ENCODE results near the gene SLC7A7. TPM values are rescaled to one million over a fixed set of nuclear protein-coding genes. Genes with fewer than 3 reads are reported as not detected.
A peak's percentile ranks its signal among the peaks of the same experiment; 100 is the strongest.
"Not testable (repeated sequence)": the region's sequence is repeated elsewhere in the genome, so short reads cannot be mapped to it uniquely, and the experiment has no call there.

SLC7A7 gene
- total RNA-seq, result 8.3 to 9.8 TPM (median 8.9 TPM) in 3 replicates

GRCh38 chr14:22814941-22815713, at the start of gene SLC7A7:
Gene SLC7A7, minus strand, starts transcription at chr14:22815435. Its CDS starts 2,037 bp downstream, at chr14:22813398.
- Mint-ChIP-seq H3K4me1 (peaks cover 36% of the 10 kb centered on the region), H3K27ac (peak within 1 kb of the TSS; percentile 62), H3K9me3 (no peaks in the 10 kb centered on the region), H3K4me3 (peak within 1 kb of the TSS; percentile 15), H3K27me3 (ENCODE audit: low read depth) (no peaks in the 10 kb centered on the region), H3K36me3 (no peaks in the 10 kb centered on the region)
- no peak for TF ChIP-seq CTCF (IDR thresholded peaks at IDR 0.05; ENCODE audit: unreplicated experiment)
- DNase-seq (ENCODE audit: low spot score in 2 of 2, unreplicated experiment in 2 of 2), result no peak

GRCh38 chr14:22864979-22865378, 49.7 kb upstream of the SLC7A7 start:
- no peaks in the 10 kb centered on the region for H3K4me1 Mint-ChIP-seq
- no peaks in the 10 kb centered on the region for H3K36me3 Mint-ChIP-seq
- no peaks in the 10 kb centered on the region for H3K27me3 Mint-ChIP-seq (ENCODE audit: low read depth)
- no peak for TF ChIP-seq CTCF (IDR thresholded peaks at IDR 0.05; ENCODE audit: unreplicated experiment)
- no peaks in the 10 kb centered on the region for H3K9me3 Mint-ChIP-seq
- no peak overlapping the region for H3K27ac Mint-ChIP-seq
- no peak overlapping the region for H3K4me3 Mint-ChIP-seq
- no peak for DNase-seq (ENCODE audit: low spot score in 2 of 2, unreplicated experiment in 2 of 2)

GRCh38 chr14:22861651-22862050, 46.4 kb upstream of the SLC7A7 start:
- H3K36me3 Mint-ChIP-seq, result no peaks in the 10 kb centered on the region
- H3K4me3 Mint-ChIP-seq, result no peak overlapping the region
- H3K4me1 Mint-ChIP-seq, result no peaks in the 10 kb centered on the region
- no peaks in the 10 kb centered on the region for H3K27me3 Mint-ChIP-seq (ENCODE audit: low read depth)
- DNase-seq (ENCODE audit: low spot score in 2 of 2, unreplicated experiment in 2 of 2), result no peak
- H3K9me3 Mint-ChIP-seq, result no peaks in the 10 kb centered on the region
- no peak for TF ChIP-seq CTCF (IDR thresholded peaks at IDR 0.05; ENCODE audit: unreplicated experiment)
- no peak overlapping the region for H3K27ac Mint-ChIP-seq

GRCh38 chr14:22860377-22860776, 45.1 kb upstream of the SLC7A7 start:
- H3K27me3 Mint-ChIP-seq (ENCODE audit: low read depth); H3K4me1 Mint-ChIP-seq; H3K27ac Mint-ChIP-seq; H3K9me3 Mint-ChIP-seq; H3K36me3 Mint-ChIP-seq; DNase-seq (ENCODE audit: low spot score in 2 of 2, unreplicated experiment in 2 of 2); H3K4me3 Mint-ChIP-seq: not testable (repeated sequence)

GRCh38 chr14:22856428-22856827, 41.2 kb upstream of the SLC7A7 start:
- TF ChIP-seq CTCF (IDR thresholded peaks at IDR 0.05; ENCODE audit: unreplicated experiment), result no peak
- DNase-seq (ENCODE audit: low spot score in 2 of 2, unreplicated experiment in 2 of 2), result no peak
- H3K36me3 Mint-ChIP-seq, result no peaks in the 10 kb centered on the region
- H3K9me3 Mint-ChIP-seq, result no peaks in the 10 kb centered on the region
- H3K27me3 Mint-ChIP-seq (ENCODE audit: low read depth), result no peaks in the 10 kb centered on the region
- no peak overlapping the region for H3K4me3 Mint-ChIP-seq
- no peak overlapping the region for H3K27ac Mint-ChIP-seq
- H3K4me1 Mint-ChIP-seq, result peaks cover 6% of the 10 kb centered on the region

GRCh38 chr14:22854963-22855724, 39.9 kb upstream of the SLC7A7 start:
- Mint-ChIP-seq H3K4me1 (peaks cover 11% of the 10 kb centered on the region), H3K4me3 (no peak overlapping the region), H3K36me3 (no peaks in the 10 kb centered on the region), H3K27ac (no peak overlapping the region), H3K27me3 (ENCODE audit: low read depth) (no peaks in the 10 kb centered on the region), H3K9me3 (no peaks in the 10 kb centered on the region)
- no peak for TF ChIP-seq CTCF (IDR thresholded peaks at IDR 0.05; ENCODE audit: unreplicated experiment)
- DNase-seq (ENCODE audit: low spot score in 2 of 2, unreplicated experiment in 2 of 2), result no peak

- not testable (repeated sequence) for H3K27ac Mint-ChIP-seq; H3K9me3 Mint-ChIP-seq; H3K36me3 Mint-ChIP-seq; DNase-seq (ENCODE audit: low spot score in 2 of 2, unreplicated experiment in 2 of 2); H3K27me3 Mint-ChIP-seq (ENCODE audit: low read depth); H3K4me3 Mint-ChIP-seq
- peaks cover 17% of the 10 kb centered on the region for H3K4me1 Mint-ChIP-seq
These were observed 39.1 kb upstream of the SLC7A7 start for GRCh38 chr14:22854296-22854695.
